WTC11 (cell line): ENCODE measurements around the gene PYCARD. TPM values are rescaled to one million over a fixed set of nuclear protein-coding genes. Genes with fewer than 3 reads are reported as not detected.

Experiments used
- ATAC-seq: fragments of 200-7000 bp; cut with Tn5 transposase; 2 replicates; pipeline ENCODE4 v1.10.0; 2021; ENCODE audit warnings: mild to moderate bottlenecking, moderate library complexity
- CTCF ChIA-PET: fragments of 300-600 bp; sonication (Branson Sonifier 250); formaldehyde crosslinking; loops from one replicate; lab custom pipeline; 2021; ENCODE audit warnings: antibody characterized with exemption; lab: Charles Lee
- POLR2A ChIA-PET: fragments of 350-600 bp; sonication (Branson Sonifier 250); formaldehyde crosslinking; loops from one replicate; lab custom pipeline; 2021; ENCODE audit warnings: antibody characterized with exemption; lab: Charles Lee
- DNase-seq: peaks from one replicate; pipeline ENCODE4 v3.0.0; 2021; ENCODE audit warnings: low spot score
- H3K27ac Mint-ChIP-seq: 2 replicates; pipeline ENCODE4 v1.8.0; 2021; ENCODE audit warnings: mixed read lengths
- H3K27me3 Mint-ChIP-seq: 2 replicates; pipeline ENCODE4 v1.8.0; 2021; ENCODE audit warnings: low read depth, mild to moderate bottlenecking, moderate library complexity, mixed read lengths
- H3K36me3 Mint-ChIP-seq: 2 replicates; pipeline ENCODE4 v1.8.0; 2021; ENCODE audit warnings: mixed read lengths
- H3K4me1 Mint-ChIP-seq: 2 replicates; pipeline ENCODE4 v1.8.0; 2022; ENCODE audit warnings: mixed read lengths
- H3K4me3 Mint-ChIP-seq: 2 replicates; pipeline ENCODE4 v1.8.0; 2021; ENCODE audit warnings: mild to moderate bottlenecking, moderate library complexity, mixed read lengths
- H3K9me3 Mint-ChIP-seq: 2 replicates; pipeline ENCODE4 v1.8.0; 2021; ENCODE audit warnings: mixed read lengths
- CBFB ChIP-seq: sonication (generic); formaldehyde crosslinking; IDR thresholded peaks from 2 replicates; pipeline ENCODE4 v1.8.1; 2022; ENCODE audit warnings: mild to moderate bottlenecking, low read depth, missing genetic modification reagents
- ESRRA ChIP-seq: sonication (generic); formaldehyde crosslinking; IDR thresholded peaks from 2 replicates; pipeline ENCODE4 v1.8.1; 2022; ENCODE audit warnings: mild to moderate bottlenecking, missing genetic modification reagents, borderline replicate concordance
- ETV6 ChIP-seq: sonication (generic); formaldehyde crosslinking; IDR thresholded peaks from 2 replicates; pipeline ENCODE4 v1.8.1; 2022; ENCODE audit warnings: mild to moderate bottlenecking, missing genetic modification reagents
- FOXP1 ChIP-seq: sonication (generic); formaldehyde crosslinking; IDR thresholded peaks from 2 replicates; pipeline ENCODE4 v1.8.0; 2022; ENCODE audit warnings: missing genetic modification reagents, mild to moderate bottlenecking, moderate library complexity, borderline replicate concordance
- GTF2I ChIP-seq: fragments of 250-450 bp; sonication (Bioruptor Pico); conservative IDR thresholded peaks from 2 replicates; pipeline ENCODE4 v1.4.0; 2021; ENCODE audit warnings: mild to moderate bottlenecking
- MXD4 ChIP-seq: fragments of 250-450 bp; sonication (Bioruptor Pico); IDR thresholded peaks from 2 replicates; pipeline ENCODE4 v1.8.0; 2021; ENCODE audit warnings: mild to moderate bottlenecking, moderate library complexity, borderline replicate concordance
- NFE2L1 ChIP-seq: sonication (generic); formaldehyde crosslinking; IDR thresholded peaks from 2 replicates; pipeline ENCODE4 v1.8.1; 2023; ENCODE audit warnings: missing genetic modification reagents
- NR1H2 ChIP-seq: sonication (generic); formaldehyde crosslinking; IDR thresholded peaks from 2 replicates; pipeline ENCODE4 v1.9.0; 2021; ENCODE audit warnings: mild to moderate bottlenecking, moderate library complexity, missing genetic modification reagents
- TEAD4 ChIP-seq: sonication (generic); formaldehyde crosslinking; IDR thresholded peaks from 2 replicates; pipeline ENCODE4 v1.8.0; 2022; ENCODE audit warnings: mild to moderate bottlenecking, missing genetic modification reagents
- ZNF138 ChIP-seq: sonication (generic); formaldehyde crosslinking; conservative IDR thresholded peaks from 2 replicates; pipeline ENCODE4 v1.8.1; 2022; ENCODE audit warnings: mild to moderate bottlenecking, moderate library complexity, missing genetic modification reagents
- ZNF396 ChIP-seq: fragments of 250-450 bp; sonication (Bioruptor Pico); IDR thresholded peaks from 2 replicates; pipeline ENCODE4 v1.8.0; 2021; ENCODE audit warnings: mild to moderate bottlenecking, moderate library complexity, borderline replicate concordance
- ZNF416 ChIP-seq: fragments of 250-450 bp; sonication (Bioruptor Pico); IDR thresholded peaks from 2 replicates; pipeline ENCODE4 v1.9.0; 2021; ENCODE audit warnings: mild to moderate bottlenecking, inconsistent platforms
- ZNF671 ChIP-seq: fragments of 250-450 bp; sonication (Bioruptor Pico); IDR thresholded peaks from 2 replicates; pipeline ENCODE4 v1.8.0; 2021; ENCODE audit warnings: mild to moderate bottlenecking
- total RNA-seq: library from RNA; stranded (reverse); gene quantifications from 3 replicates; pipeline ENCODE4 v1.2.3, GENCODE V29; 2021
- TF ChIP-seq, protein P1 (sequence below): sonication (generic); formaldehyde crosslinking; IDR thresholded peaks from 2 replicates; pipeline ENCODE4 v1.8.1; 2023; ENCODE audit warnings: mild to moderate bottlenecking, missing genetic modification reagents, borderline replicate concordance
- TF ChIP-seq, protein P2 (sequence below): sonication (generic); formaldehyde crosslinking; IDR thresholded peaks from 2 replicates; pipeline ENCODE4 v1.8.0; 2023; ENCODE audit warnings: missing genetic modification reagents
- TF ChIP-seq, protein P3 (sequence below): sonication (generic); formaldehyde crosslinking; IDR thresholded peaks from 2 replicates; pipeline ENCODE4 v1.8.1; 2023; ENCODE audit warnings: mild to moderate bottlenecking, missing genetic modification reagents
- TF ChIP-seq, protein P4 (sequence below): sonication (generic); formaldehyde crosslinking; IDR thresholded peaks from 2 replicates; pipeline ENCODE4 v1.8.0; 2022; ENCODE audit warnings: mild to moderate bottlenecking, missing genetic modification reagents
- TF ChIP-seq, protein P5 (sequence below): sonication (generic); formaldehyde crosslinking; IDR thresholded peaks from 2 replicates; pipeline ENCODE4 v1.8.0; 2022; ENCODE audit warnings: mild to moderate bottlenecking, missing genetic modification reagents
- TF ChIP-seq, protein P6 (sequence below): sonication (generic); formaldehyde crosslinking; IDR thresholded peaks from 2 replicates; pipeline ENCODE4 v1.8.1; 2022; ENCODE audit warnings: mild to moderate bottlenecking, missing genetic modification reagents, moderate library complexity, borderline replicate concordance

PYCARD gene
- total RNA-seq, 1 experiment from 2014 or later, result 35.2 TPM

DNA sequence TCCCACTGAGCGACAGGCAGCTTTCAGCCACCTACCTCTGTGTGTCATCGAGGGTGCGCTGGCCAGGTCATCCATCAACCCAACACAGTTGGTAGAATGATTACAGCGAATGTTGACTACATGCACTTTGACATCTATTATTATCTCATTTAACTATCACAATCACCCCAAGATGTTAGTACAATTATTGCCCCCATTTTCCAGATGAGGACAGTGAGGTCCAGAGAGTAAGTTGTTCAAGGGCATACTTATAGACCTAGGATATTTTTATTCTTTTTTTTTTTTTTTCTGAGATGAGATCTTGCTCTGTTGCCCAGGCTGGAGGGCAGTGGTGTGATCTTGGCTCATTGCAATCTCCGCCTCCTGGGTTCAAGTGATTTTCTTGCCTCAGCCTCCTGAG is 48.9 kb upstream of the PYCARD start:
- TF ChIP-seq CBFB (CRISPR knock-in tag) (no peak), ZNF396 (CRISPR knock-in tag) (no peak), NFE2L1 (CRISPR knock-in tag) (no peak), ZNF138 (CRISPR knock-in tag) (no peak), ZNF671 (no peak), FOXP1 (no peak), GTF2I (CRISPR knock-in tag) (no peak), TEAD4 (CRISPR knock-in tag) (no peak), ZNF416 (CRISPR knock-in tag) (no peak), MXD4 (CRISPR knock-in tag) (no peak), NR1H2 (no peak), ESRRA (CRISPR knock-in tag) (no peak), ETV6 (CRISPR knock-in tag) (no peak)
- TF ChIP-seq, protein P1, sequence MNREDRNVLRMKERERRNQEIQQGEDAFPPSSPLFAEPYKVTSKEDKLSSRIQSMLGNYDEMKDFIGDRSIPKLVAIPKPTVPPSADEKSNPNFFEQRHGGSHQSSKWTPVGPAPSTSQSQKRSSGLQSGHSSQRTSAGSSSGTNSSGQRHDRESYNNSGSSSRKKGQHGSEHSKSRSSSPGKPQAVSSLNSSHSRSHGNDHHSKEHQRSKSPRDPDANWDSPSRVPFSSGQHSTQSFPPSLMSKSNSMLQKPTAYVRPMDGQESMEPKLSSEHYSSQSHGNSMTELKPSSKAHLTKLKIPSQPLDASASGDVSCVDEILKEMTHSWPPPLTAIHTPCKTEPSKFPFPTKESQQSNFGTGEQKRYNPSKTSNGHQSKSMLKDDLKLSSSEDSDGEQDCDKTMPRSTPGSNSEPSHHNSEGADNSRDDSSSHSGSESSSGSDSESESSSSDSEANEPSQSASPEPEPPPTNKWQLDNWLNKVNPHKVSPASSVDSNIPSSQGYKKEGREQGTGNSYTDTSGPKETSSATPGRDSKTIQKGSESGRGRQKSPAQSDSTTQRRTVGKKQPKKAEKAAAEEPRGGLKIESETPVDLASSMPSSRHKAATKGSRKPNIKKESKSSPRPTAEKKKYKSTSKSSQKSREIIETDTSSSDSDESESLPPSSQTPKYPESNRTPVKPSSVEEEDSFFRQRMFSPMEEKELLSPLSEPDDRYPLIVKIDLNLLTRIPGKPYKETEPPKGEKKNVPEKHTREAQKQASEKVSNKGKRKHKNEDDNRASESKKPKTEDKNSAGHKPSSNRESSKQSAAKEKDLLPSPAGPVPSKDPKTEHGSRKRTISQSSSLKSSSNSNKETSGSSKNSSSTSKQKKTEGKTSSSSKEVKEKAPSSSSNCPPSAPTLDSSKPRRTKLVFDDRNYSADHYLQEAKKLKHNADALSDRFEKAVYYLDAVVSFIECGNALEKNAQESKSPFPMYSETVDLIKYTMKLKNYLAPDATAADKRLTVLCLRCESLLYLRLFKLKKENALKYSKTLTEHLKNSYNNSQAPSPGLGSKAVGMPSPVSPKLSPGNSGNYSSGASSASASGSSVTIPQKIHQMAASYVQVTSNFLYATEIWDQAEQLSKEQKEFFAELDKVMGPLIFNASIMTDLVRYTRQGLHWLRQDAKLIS (CRISPR knock-in tag), result no peak
- TF ChIP-seq, protein P2, sequence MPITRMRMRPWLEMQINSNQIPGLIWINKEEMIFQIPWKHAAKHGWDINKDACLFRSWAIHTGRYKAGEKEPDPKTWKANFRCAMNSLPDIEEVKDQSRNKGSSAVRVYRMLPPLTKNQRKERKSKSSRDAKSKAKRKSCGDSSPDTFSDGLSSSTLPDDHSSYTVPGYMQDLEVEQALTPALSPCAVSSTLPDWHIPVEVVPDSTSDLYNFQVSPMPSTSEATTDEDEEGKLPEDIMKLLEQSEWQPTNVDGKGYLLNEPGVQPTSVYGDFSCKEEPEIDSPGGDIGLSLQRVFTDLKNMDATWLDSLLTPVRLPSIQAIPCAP (CRISPR knock-in tag), result no peak
- TF ChIP-seq, protein P3, sequence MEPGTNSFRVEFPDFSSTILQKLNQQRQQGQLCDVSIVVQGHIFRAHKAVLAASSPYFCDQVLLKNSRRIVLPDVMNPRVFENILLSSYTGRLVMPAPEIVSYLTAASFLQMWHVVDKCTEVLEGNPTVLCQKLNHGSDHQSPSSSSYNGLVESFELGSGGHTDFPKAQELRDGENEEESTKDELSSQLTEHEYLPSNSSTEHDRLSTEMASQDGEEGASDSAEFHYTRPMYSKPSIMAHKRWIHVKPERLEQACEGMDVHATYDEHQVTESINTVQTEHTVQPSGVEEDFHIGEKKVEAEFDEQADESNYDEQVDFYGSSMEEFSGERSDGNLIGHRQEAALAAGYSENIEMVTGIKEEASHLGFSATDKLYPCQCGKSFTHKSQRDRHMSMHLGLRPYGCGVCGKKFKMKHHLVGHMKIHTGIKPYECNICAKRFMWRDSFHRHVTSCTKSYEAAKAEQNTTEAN, result no peak
- TF ChIP-seq, protein P4, sequence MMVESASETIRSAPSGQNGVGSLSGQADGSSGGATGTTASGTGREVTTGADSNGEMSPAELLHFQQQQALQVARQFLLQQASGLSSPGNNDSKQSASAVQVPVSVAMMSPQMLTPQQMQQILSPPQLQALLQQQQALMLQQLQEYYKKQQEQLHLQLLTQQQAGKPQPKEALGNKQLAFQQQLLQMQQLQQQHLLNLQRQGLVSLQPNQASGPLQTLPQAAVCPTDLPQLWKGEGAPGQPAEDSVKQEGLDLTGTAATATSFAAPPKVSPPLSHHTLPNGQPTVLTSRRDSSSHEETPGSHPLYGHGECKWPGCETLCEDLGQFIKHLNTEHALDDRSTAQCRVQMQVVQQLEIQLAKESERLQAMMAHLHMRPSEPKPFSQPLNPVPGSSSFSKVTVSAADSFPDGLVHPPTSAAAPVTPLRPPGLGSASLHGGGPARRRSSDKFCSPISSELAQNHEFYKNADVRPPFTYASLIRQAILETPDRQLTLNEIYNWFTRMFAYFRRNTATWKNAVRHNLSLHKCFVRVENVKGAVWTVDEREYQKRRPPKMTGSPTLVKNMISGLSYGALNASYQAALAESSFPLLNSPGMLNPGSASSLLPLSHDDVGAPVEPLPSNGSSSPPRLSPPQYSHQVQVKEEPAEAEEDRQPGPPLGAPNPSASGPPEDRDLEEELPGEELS (CRISPR knock-in tag), result no peak
- TF ChIP-seq, protein P5, sequence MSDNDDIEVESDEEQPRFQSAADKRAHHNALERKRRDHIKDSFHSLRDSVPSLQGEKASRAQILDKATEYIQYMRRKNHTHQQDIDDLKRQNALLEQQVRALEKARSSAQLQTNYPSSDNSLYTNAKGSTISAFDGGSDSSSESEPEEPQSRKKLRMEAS (CRISPR knock-in tag), result no peak
- TF ChIP-seq, protein P6, sequence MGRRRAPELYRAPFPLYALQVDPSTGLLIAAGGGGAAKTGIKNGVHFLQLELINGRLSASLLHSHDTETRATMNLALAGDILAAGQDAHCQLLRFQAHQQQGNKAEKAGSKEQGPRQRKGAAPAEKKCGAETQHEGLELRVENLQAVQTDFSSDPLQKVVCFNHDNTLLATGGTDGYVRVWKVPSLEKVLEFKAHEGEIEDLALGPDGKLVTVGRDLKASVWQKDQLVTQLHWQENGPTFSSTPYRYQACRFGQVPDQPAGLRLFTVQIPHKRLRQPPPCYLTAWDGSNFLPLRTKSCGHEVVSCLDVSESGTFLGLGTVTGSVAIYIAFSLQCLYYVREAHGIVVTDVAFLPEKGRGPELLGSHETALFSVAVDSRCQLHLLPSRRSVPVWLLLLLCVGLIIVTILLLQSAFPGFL (CRISPR knock-in tag), result no peak
- DNase-seq (no peak), ATAC-seq (no peak)
- ChIA-PET POLR2A (no interaction called here), CTCF (no interaction called here)
- Mint-ChIP-seq H3K27me3 (no peaks in the 10 kb centered on the region; the same call in 1 of the 2 replicates), H3K36me3 (no peaks in the 10 kb centered on the region), H3K4me1 (peaks cover 32% of the 10 kb centered on the region), H3K4me3 (no peak overlapping the region), H3K27ac (no peak overlapping the region), H3K9me3 (no peaks in the 10 kb centered on the region)
